Fibroblast of skin of scalp (primary cell): ENCODE measurements around the gene GAB2.

Experiments
- DNase-seq: peaks from one replicate; pipeline ENCODE4 v3.0.0-alpha.2; 2013

GAB2 gene

DNA sequence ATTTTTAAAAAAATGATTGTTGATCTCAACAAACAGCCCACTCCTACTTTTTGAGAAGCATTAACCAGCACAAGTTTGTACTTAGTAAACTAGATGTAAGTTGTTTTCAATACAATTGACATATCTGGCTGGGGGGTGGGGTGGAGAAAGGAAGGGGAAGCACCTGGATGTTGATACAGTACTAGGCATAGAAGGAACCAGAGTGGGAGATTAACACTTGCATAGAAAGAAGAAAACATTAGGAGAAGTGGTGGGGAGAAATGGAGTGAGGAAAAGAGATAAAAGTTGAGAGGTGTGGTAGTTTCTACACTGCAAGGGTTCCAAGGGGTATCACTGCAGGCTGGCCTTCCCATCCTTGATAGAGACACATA is 10.6 kb upstream of the GAB2 start:
- DNase-seq: no peak

DNA sequence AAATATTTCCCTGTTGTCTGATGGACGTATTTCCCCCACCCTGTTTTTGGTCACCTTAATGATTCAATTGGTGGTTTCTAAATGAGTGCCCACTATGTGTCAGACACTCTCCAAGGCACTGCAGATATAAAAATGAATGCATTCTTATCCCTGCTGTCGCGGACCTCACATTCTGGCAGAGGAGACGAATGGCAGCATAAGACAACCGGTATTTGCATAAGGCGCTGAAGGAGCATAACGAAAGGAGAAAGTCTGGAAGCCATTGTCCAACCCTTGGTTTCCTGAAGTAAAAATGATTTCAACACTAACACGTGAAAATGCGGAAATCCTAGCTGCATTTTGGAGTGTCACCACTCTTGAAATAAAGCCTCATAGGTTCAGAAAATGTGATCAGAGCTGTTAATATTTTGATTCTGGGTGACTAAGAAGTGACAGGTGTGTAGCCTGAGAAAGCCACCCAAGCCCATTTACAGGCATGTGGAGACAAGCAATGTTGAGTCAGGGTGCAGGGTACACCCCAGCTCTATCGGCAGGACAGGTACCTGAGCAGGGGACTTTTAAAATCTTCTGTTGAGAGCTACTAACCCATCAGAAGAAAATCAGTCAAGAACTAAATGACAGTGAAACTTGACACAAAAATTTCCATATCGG is 10.1 kb upstream of the GAB2 start:
- DNase-seq: no peak

DNA sequence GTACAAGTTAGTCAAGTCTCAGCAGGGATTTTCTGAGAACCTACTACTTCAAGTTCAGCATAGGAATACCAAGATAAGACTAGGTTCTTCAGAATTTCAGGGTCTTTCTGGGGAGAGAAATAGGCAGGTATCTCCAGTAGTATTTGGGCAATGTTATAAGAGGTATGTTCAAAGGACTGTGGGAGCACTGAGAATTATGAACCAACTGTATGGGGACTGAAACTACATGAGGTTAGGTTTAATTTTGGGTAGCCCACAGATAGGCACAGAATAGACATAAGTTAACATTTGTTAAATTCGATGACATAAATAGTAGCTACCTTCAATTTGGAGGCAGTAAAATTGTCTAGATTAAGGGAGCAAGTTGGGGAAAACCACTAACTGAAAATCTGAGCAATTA is 9.2 kb upstream of the GAB2 start:
- no peak for DNase-seq

DNA sequence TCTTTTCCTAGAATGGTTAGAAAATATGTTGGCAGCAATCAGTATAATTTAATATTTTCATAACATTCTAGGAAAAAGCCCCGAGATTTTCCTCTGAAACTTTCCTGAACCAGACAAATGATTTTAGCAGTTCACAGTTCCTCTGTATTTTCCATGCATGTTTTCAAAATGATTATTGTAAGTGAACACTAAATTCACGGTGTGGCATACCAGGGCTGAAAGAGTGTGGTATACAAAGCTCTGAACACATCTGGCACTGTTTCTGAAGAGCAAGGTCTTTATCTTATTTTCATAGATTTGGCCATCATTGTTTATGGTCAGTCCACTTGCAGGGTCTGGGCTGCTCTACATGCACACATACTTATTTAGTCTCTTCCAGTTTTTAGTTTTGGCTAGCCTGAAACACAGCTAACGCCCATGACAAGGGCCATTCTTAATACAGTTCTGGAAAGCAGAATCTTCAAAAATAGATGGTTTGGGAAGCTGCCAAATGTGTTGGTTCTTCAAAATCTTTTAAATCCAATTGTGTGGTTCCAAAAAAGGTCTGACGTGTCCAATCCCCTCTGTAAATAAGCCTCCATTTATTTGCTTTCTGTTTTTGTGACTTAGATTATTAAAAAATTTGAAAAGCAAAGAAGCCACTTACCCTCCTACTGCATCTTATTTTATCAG is 7.9 kb upstream of the GAB2 start:
- no peak for DNase-seq

DNA sequence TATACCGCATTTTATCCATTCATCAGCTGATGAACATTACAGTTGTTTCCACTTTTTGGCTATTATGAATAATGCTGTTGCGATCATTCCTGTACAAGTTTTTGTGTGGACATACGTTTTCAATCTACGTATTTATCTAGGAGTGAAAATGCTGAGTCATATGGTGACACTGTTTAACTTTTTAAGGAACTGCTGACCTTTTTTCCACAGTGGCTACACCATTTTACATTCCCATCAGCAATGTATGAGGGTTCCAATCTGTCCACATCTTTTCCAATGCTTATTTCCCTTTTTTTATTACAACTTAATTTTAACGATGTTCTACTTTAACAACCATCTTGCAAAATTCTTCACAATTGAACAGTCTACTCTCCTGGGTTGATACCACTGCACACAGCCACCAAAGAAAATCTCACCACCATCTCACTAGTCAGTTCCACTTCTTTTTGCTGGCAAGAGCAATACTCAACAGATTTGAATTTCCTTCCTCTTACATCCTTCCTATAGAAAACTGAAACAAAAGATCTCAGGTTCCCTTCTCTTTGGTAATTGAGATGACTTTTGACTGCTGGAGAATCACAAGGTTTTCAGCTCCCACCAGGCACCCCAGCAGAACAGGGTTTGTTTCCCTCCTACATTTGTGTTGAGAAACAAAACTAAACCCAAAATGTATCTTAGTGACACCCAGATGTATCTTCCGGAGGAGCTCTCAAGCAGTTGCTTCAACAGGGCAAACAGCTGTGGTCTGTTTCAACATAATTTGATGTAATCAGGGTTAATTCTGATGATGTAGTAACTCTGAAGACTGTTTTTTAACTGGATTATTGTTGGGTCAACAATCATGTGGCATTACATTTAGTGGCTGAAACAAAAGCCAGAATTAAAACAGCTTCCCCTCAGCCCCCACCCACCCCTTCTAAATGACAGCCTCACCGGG is 7.0 kb upstream of the GAB2 start:
- DNase-seq: peak; percentile 40

DNA sequence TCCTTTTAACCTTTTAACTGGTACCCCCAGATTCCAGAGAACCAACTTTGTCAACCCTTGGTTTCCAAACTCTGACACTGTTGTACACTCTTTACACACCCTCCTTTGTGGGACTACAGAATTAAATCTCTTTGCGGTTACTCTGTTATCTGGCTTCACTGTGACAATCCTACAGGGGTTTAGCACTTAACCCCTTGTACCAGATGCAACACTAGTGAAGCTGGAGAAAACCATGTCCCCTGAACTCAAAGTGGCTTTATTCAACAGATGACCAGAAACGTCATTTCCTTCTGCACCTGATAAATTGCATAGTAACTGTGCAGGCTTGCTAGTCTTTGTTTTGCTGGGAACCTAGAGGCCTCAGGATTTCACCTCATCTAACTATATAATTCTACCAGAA is 5.6 kb upstream of the GAB2 start:
- DNase-seq: no peak

DNA sequence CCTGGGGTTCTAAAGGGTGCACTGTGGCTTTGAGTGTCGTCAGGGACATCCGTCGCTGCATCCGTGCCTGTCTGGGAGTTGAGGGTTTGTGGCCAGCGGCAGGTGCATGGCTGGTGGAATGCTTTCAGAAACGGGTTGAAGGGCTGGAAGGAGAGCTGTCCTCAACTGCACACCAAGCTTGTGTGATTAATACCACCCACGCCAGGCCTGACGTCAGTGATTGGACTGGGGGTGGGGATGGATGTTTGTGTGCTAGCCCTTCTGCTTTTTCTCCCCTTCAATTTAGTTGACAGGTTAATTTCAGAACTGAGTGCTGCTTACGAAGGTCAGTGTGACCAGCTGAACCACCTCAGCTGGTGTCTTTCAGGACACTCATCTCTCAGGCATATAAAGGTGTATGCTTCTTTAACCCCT is 3.2 kb upstream of the GAB2 start:
- DNase-seq: peak; percentile 53

DNA sequence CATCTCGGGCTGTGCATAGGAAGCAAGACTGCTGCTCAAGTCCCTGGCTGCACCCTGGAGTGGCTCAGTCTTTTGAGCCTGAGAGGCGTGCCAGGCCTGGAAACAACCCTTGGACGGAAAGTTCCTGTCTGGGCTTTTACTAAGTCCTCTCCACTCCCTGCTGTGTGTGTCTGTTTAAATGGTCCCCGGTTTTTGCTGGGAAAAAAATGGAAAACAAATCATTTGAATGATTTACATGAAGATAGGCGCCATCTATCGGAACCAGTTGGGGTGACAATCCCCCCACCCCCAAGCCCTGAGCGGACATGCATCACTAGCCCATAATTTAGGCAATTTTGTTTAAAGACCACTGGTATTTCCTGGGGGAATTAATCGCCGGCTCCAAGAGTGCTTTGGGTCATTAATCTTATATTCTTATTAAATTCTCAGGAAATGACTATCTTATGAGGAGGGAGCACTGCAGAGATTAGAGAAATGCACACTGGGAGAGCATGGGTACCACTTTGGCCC is 2.7 kb upstream of the GAB2 start:
- peak; percentile 91 for DNase-seq

DNA sequence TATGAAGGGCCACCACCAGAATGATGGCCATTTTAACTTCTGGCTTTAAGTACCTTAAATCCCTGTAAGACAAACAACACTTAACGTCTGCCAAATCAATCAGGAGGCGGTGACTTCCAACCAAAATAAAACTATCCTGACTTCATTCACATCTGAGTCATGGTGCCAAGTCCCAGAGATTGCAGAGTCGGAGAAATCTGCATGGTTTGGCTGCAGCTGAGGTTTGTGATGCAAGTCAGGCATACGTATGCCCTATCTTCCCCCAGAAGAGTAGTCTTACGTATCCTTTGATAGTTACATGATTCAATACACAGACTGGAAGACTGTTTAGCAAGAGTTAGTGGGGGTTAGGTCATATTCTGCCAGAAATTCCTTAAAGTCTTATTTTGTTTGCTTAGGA is 1.7 kb upstream of the GAB2 start:
- DNase-seq: peak; percentile 90

DNA sequence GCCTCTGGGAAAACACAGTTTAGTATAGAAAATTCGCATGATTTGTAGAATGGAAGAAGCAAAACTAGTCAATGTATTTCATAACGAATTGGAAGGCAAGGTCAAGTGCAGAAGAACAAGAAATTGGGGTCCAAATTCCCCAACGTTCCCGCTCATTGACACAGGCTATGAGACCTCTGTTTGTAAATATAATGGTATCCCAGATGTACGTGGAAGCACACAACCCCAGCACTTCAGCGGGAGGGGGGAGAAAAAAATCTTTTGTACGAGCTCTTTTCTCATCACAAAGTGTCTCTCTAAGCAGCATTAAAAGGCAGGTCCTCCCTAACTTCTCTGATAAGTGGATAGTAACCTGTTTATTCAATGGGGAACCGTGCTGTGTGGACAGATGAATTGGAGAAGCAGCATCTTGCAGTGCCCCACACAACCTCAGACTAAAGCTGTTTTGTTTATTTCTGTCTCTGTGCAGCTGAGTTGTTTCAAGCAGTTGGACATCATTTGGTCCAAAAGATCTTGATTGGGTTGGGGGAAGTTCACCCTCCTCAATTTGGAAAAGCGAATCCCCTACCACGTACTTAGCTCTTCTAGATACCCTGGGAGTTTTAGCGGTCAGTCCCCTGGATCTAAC is 1.1 kb upstream of the GAB2 start:
- no peak for DNase-seq

DNA sequence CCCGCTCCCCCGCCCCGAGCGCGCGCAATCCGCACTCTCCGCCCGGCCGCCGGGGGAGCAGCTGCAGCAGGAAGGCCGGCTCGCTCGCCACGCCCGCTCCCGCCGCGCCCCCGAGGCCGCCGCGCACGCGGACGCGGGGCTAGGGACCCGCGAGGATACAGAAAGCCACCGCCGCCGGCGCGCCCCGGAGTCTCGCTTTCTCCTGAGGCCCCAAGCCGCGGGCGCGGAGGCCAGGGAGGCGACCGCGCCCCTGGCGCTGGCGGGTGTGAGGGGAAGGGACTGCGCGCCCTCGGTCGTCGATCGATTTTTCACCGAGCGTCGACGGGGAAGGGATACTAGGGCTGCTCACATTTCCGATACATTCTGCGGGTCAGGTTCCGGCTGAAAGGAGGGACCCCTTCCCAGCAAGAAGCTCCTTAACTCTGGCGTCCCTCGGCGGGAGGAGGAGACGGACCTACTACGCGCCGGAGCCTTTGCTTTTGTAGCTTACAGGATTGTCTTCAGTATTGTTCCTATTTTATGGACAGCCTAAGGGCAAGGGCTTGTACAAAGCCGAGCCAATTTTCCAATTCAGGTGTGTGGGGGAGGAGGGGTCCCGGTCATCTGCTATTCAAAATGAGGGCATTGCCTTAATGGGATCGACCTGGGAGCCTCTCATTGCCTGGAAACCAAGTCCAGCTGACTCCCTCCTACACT is 416 bp upstream of the GAB2 start:
- DNase-seq: peak; percentile 86

DNA sequence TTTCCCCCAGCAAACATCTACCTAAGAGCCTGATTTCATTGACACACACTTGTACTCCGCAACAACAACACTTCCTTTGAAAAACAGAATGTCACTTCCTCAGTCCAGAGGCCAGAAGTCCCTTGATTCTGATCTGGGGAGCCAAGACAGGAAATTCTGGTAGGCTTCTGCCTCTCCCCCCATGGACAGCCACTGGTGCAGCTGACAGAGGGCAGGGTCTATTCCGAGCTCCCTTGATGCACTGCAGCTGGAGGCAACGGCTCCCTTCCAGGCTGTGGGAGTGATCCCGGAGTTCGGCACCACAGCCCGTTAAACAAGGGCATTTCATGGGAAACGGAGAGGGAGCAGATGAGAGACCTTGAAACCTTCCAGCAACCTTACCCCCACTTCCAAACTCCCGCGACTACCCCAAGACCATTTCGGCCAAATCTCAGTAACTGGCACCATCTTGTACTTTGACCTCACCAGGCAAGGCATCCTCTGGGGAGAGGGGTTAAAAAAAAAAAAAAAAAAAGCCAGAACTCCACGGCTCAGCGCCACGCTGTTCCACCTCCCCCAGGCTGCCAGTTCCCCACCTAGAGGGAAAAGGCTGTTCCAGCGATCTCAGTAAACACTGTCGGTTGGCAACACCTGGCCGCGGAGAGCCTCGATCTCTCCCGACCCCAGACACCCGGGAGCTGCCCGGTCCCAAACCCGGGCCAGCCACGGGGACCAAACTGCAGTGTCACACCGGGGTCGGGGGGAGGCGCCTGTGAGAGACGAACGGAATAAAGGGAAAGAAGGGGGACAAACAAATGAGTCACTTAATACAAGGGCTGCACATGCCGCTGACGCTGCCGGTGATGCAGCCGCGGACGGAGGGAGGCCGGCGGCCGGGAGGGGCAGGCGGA is 1.1 kb downstream of the GAB2 start:
- DNase-seq: peak; percentile 85

DNA sequence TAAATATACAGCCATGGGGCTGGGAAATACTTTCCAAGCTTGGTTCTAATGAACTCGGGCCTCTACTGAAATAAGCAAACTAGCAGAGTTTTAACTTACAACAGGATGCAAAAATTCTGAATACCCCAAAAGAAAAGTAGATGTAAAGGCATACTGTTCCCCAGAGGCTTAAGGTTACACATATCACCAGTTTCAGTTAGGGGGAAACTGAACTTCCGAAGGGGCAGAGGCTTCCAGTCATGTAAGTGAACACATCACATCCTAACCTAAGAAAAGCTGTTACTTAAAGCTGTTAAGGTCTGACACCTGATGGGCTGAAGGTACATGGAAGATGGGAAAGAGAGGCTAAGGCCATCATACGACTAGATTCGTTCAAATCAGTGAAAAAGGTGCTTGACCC is 2.3 kb downstream of the GAB2 start:
- no peak for DNase-seq

DNA sequence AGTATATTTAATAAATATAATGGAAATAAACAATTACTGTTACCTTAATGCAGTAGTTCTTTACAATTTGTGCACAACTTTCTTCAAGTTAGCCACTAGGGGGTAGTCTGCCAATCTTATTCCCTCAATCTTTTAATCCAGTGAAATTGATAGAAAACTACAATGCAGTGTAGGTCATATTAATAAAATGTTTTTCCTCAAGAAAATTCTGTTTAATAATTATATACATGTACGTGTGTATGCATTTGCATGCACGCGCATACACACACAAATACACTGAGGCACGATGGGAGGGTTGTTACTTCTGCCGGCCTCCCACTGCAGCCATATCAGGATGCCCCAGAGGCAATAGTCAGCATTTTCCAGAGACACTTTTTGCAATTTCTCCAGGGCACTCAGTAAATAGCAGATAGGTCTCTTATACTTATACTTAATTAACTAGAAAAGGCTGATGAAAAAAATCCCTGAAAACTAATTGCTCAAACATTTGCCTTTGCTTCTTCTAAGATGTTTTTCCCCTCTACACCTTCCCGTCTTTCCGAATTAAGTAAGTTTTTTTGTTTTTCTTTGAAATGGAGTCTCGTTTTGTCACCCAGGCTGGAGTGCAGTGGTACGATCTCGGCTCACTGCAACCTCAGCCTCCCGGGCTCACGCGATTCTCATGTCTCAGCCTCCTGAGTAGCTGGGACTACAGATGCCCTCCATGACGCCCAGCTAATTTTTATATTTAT is 3.1 kb downstream of the GAB2 start:
- DNase-seq: no peak

DNA sequence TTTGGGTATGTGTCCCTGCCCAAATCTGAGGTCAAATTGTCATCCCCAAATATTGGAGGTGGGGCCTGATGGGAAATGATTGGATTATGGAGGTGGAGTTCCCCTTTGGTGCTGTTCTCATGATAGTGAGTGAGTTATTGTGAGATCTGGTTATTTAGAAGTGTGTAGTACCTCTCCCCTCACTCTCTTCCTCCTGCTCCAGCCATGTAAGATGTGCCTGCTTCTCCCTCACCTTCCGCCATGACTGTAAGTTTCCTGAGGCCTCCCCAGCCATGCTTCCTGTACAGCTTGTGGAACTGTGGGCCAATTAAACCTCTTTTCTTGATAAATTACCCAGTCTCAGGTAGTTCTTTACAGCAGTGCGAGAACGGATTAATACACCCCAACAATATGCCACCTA is 9.0 kb downstream of the GAB2 start:
- DNase-seq: no peak

DNA sequence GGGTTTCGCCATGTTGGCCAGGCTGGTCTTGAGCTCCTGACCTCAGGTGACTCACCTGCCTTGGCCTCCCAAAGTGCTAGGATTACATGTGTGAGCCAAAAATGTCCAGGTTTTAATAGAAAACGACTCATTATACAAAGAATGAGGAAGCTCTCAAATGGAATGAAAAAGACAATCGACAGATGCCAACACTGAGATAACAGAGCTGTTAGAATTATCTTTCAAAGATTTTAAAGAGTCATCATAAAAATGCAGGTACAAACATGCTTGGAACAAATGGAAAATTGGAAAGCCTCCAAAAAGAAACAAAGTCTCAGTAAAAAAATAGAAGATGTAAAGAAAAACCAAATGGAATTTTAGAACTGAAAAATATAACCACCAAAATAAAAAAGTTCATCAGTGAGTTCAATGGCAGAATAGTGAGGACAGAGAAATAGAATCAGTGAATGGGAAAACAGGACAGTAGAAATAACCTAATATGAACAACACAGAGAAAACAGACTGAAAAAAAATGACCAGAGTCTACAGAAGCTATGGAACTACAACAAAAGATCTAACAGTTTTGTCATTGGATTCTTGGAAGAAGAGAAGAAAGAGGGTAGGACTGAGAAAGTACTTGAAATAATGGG is 10.9 kb downstream of the GAB2 start:
- DNase-seq: no peak

DNA sequence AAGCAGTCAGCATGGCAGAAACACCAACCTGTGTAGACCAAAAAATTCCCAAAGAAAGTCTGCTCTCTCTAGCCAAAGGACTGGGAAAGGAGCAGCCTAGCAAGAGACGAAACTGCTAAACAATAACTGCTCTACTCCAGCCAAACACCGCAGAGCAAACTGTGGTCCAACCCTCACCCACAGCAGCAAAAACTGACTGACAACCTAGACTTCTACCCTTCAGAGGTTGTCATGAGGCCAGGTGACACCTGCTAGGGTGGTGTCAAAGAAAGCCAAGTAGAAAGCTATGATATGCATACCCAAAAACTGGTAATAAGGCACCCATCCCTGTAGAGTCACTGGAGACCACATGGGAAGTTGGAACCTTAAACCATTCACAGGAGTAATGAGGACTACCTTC is 11.8 kb downstream of the GAB2 start:
- DNase-seq: no peak

DNA sequence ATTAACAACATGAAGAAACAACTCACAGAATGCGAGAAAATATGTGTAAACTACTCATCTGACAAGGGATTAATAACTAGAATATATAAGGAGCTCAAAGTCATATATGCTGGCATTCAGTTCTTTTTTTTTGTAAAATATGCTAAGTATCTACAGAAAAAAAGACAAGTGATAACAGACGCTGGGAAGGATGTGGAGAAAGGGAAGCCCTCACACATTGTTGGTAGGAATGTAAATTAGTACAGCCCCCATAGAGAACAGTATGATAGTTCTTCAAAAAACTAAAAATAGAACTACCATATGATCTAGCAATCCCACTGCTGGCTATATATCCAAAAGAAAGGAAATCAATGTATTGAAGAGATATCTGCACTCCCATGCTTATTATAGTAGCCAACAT is 13.8 kb downstream of the GAB2 start:
- DNase-seq: peak; percentile 39

DNA sequence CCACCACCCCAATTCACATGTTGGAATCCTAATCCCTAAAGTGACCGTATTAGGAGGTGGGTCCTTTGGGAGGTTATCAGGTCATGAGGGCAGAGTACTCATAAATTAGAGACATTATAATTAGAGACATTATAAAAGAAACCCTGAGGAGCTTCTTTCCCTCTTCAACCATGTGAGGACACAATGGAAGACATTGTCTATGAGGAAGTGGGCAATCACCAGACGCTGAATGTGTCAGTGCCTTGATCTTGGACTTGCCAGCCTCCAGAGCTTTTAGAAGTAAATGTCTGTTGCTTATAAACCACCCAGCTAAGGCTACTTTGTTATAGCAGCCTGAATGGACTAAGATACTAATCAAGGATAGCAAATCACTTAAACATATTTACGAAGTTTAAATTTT is 14.8 kb downstream of the GAB2 start:
- no peak for DNase-seq

DNA sequence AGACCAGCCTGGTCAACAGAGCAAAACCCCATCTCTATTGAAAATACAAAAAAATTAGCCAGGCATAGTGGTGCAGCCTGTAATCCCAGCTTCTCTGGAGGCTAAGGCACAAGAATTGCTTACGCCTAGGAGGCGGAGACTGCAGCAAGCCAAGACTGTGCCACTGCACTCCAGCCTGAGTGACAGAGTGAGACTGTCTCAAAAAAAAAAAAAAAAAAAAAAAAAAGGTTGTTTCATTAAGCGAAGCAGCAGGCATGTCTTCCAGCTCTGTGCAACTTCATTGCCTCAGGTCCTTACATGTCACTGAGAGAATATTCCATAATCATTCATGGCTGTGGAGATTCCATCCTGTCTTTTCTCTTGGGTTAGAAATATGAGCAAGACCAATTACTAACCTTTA is 16.9 kb downstream of the GAB2 start:
- DNase-seq: no peak
